GM12878 (cell line): ENCODE measurements around the gene GPR137B. TPM values are rescaled to one million over a fixed set of nuclear protein-coding genes. Genes with fewer than 3 reads are reported as not detected.

Experiments used
- ASH2L ChIP-seq: fragments of 300-600, 200-600 bp; sonication (generic); IDR thresholded peaks from 2 replicates; pipeline ENCODE4 v1.6.1; 2017; ENCODE audit warnings: low read depth, mild to moderate bottlenecking, borderline replicate concordance
- ATF7 ChIP-seq: fragments of 450-650 bp; IDR thresholded peaks from 2 replicates; pipeline ENCODE4 v1.6.1; 2016; ENCODE audit warnings: low read depth, mild to moderate bottlenecking
- BHLHE40 ChIP-seq, 2 experiments: fragments of 450-650 bp in 1 of 2; IDR thresholded peaks; 2 replicates each; pipeline ENCODE4 v1.6.1; 2011 to 2017; ENCODE audit warnings: low read depth in 2 of 2, borderline replicate concordance in 1 of 2, improper control_type of control experiment in 1 of 2, low read length in 1 of 2, mild to moderate bottlenecking in 1 of 2
- CREB1 ChIP-seq: IDR thresholded peaks from 2 replicates; pipeline ENCODE4 v1.6.1; 2012; ENCODE audit warnings: low read depth, mild to moderate bottlenecking, inconsistent platforms
- E2F4 ChIP-seq: IDR thresholded peaks from 2 replicates; pipeline ENCODE4 v1.6.1; 2012; ENCODE audit warnings: low read depth, low read length, improper control_type of control experiment
- HDAC2 ChIP-seq: fragments of 200-600 bp; sonication (generic); IDR thresholded peaks from 2 replicates; pipeline ENCODE4 v1.6.1; 2017
- HDGF ChIP-seq: fragments of 450-650 bp; IDR thresholded peaks from 2 replicates; pipeline ENCODE4 v1.6.1; 2016; ENCODE audit warnings: antibody characterized with exemption
- NFIC ChIP-seq: IDR thresholded peaks from 2 replicates; pipeline ENCODE4 v1.6.1; 2012; ENCODE audit warnings: low read depth, mild to moderate bottlenecking, inconsistent platforms, low read length, moderate library complexity
- PBX3 ChIP-seq: IDR thresholded peaks from 2 replicates; pipeline ENCODE4 v1.6.1; 2011; ENCODE audit warnings: mild to moderate bottlenecking, low read depth, low read length, moderate library complexity; ENCODE audit not compliant: insufficient replicate concordance
- RB1 ChIP-seq: fragments of 450-650 bp; formaldehyde crosslinking; IDR thresholded peaks from 2 replicates; pipeline ENCODE4 v1.6.1; 2017; ENCODE audit warnings: mild to moderate bottlenecking, borderline replicate concordance
- SREBF1 ChIP-seq: IDR thresholded peaks from 2 replicates; pipeline ENCODE4 v1.6.1; 2012; ENCODE audit warnings: mild to moderate bottlenecking, low read length
- TCF3 ChIP-seq: IDR thresholded peaks from 2 replicates; pipeline ENCODE4 v1.6.1; 2012; ENCODE audit warnings: low read depth, mild to moderate bottlenecking, low read length, borderline replicate concordance; ENCODE audit not compliant: insufficient read depth
- USF1 ChIP-seq: IDR thresholded peaks from 2 replicates; pipeline ENCODE4 v1.6.1; 2011; ENCODE audit warnings: borderline replicate concordance, low read depth, mild to moderate bottlenecking, moderate library complexity, mixed read lengths, low read length; ENCODE audit not compliant: insufficient read depth; ENCODE audit errors: extremely low read length
- ZBTB40 ChIP-seq: fragments of 450-650 bp; IDR thresholded peaks from 2 replicates; pipeline ENCODE4 v1.6.1; 2016; ENCODE audit warnings: mild to moderate bottlenecking, moderate library complexity, borderline replicate concordance
- ZNF207 ChIP-seq: fragments of 450-650 bp; IDR thresholded peaks from 2 replicates; pipeline ENCODE4 v1.6.1; 2014; ENCODE audit warnings: antibody characterized with exemption, mild to moderate bottlenecking, borderline replicate concordance
- ZNF217 ChIP-seq: fragments of 450-650 bp; IDR thresholded peaks from 2 replicates; pipeline ENCODE4 v1.6.1; 2017; ENCODE audit warnings: antibody characterized with exemption, mild to moderate bottlenecking
- ZNF274 ChIP-seq: IDR thresholded peaks from one replicate; pipeline ENCODE4 v1.8.0; 2011; ENCODE audit not compliant: insufficient read length, insufficient read depth
- ZNF687 ChIP-seq: fragments of 450-650 bp; IDR thresholded peaks from 2 replicates; pipeline ENCODE4 v1.6.1; 2017; ENCODE audit warnings: mild to moderate bottlenecking, moderate library complexity
- polyA plus RNA-seq, 11 experiments: library from polyadenylated mRNA; depleted of rRNA in 4 of 11; unstranded in 6 of 11; stranded (reverse) in 5 of 11; fragments of >200 nt; fragmentation: Nextera tagmentation in 4 of 11; fragmentation: Illumina TruSeq in 1 of 11; extraction: Ambion mirVana in 4 of 11; extraction: Trizol in 1 of 11; gene quantifications; 1 replicate in 1 of 11; 2 replicates in 10 of 11; pipeline versions ENCODE4 v1.2.1 to v1.2.3, GENCODE V29; 2011 to 2016; ENCODE audit warnings: inconsistent platforms in 2 of 11, missing spikeins in 2 of 11, low read depth in 1 of 11
- total RNA-seq, 4 experiments: library from RNA; depleted of rRNA in 3 of 4; stranded (reverse); fragments of >200 nt in 3 of 4; fragmentation: Illumina TruSeq in 1 of 4; extraction: Trizol in 1 of 4; gene quantifications; 2 replicates each; pipeline versions ENCODE4 v1.2.1 to v1.2.3, GENCODE V29; 2013 to 2021

GPR137B gene
- total and polyA plus RNA-seq, 10 of the 15 experiments (the other 5 are each of a cell fraction or from before 2014, with no cell fraction given) = 5.4 to 20.8 (median 12.5) TPM

- TF ChIP-seq CREB1 (no peak), HDGF (peak; percentile 5; the same call in 1 of the 2 replicates), ASH2L (no peak), ZNF207 (no peak), E2F4 (no peak), PBX3 (no peak), BHLHE40 (IDR thresholded peaks at IDR 0.05; ENCODE audit: borderline replicate concordance in 1 of 2, low read depth in 2 of 2, low read length in 1 of 2) (no peak), NFIC (no peak), ATF7 (no peak), ZNF687 (no peak; the same call in 1 of the 2 replicates), ZNF217 (no peak), HDAC2 (no peak), ZBTB40 (peak; percentile 91), ZNF274 (no peak), TCF3 (peak; percentile 3; the same call in 1 of the 2 replicates), USF1 (no peak), SREBF1 (no peak), RB1 (0 out of 2 replicates have a peak, but pooled peaks have one; percentile 22)
Observed at GRCh38 chr1:236160540-236161127, 18.3 kb downstream of the GPR137B start (continued).
